ENCODE results near the gene CPT2.

CPT2 gene

GRCh38 chr1:53172426-53173128 lies 24.0 kb upstream of the CPT2 start:
- TF ChIP-seq, protein P1, sequence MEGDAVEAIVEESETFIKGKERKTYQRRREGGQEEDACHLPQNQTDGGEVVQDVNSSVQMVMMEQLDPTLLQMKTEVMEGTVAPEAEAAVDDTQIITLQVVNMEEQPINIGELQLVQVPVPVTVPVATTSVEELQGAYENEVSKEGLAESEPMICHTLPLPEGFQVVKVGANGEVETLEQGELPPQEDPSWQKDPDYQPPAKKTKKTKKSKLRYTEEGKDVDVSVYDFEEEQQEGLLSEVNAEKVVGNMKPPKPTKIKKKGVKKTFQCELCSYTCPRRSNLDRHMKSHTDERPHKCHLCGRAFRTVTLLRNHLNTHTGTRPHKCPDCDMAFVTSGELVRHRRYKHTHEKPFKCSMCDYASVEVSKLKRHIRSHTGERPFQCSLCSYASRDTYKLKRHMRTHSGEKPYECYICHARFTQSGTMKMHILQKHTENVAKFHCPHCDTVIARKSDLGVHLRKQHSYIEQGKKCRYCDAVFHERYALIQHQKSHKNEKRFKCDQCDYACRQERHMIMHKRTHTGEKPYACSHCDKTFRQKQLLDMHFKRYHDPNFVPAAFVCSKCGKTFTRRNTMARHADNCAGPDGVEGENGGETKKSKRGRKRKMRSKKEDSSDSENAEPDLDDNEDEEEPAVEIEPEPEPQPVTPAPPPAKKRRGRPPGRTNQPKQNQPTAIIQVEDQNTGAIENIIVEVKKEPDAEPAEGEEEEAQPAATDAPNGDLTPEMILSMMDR (IDR thresholded peaks at IDR 0.05), result no peak; the same call in 1 of the 2 replicates

- TF ChIP-seq, protein P1 (IDR thresholded peaks at IDR 0.05), result no peak
These were observed 21.4 kb upstream of the CPT2 start for GRCh38 chr1:53174971-53175913.

- TF ChIP-seq, protein P1 (IDR thresholded peaks at IDR 0.05), result peak; percentile 75; the same call in 1 of the 2 replicates
These were observed 20.0 kb upstream of the CPT2 start for GRCh38 chr1:53176452-53177208.

- TF ChIP-seq, protein P1 (IDR thresholded peaks at IDR 0.05), result no peak
These were observed 16.4 kb upstream of the CPT2 start for GRCh38 chr1:53180226-53180625.

DNA sequence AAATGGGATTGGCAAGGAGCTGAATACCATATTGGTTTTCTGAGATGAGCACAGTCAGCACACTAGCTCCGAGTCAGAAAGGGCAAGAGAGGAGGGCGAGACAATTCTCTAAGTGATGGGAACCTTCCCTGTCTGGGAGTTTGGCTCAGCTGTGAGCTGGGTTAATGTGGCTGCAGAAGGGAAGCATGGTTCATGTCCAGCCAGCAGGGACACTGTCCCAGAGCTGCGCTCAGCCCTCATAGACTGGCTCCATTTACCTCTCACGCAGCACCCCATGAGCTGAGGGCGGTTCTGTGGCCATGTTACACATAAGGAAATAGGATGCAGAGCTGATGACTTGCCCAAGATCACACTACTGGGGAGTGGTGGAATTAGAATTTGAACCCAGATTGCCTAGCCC lies 15.7 kb upstream of the CPT2 start:
- TF ChIP-seq, protein P1 (IDR thresholded peaks at IDR 0.05), result no peak

- TF ChIP-seq, protein P1 (IDR thresholded peaks at IDR 0.05), result peak; percentile 85
These were observed 14.5 kb upstream of the CPT2 start for GRCh38 chr1:53182111-53182593.

DNA sequence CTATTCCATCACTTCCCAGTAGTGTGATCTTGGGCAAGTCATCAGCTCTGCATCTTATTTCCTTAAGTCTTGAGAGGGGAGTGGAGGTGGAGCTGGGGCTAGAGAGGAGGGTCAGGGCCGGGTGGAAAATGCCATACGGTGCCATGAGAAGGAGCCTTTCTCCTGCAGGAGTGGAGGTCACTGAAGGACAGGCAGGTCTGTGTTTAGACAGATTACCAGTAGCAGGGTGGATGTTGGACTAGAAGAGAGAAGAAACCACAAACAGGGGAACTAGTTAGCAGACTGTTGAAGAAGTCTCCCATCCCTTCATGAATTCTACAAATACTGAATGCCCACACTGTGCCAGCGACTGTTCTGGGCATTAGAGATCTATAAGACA lies 13.9 kb upstream of the CPT2 start:
- TF ChIP-seq, protein P1 (IDR thresholded peaks at IDR 0.05), result no peak

All from LNCAP (cell line).